GM23248 (cell line): ENCODE results near the gene RNF19B. TPM values are rescaled to one million over a fixed set of nuclear protein-coding genes. Genes with fewer than 3 reads are reported as not detected.
A peak's percentile ranks its signal among the peaks of the same experiment; 100 is the strongest.

Source experiments
- DNase-seq: peaks from one replicate; pipeline ENCODE4 v3.0.0-alpha.2; 2015
- H2AFZ ChIP-seq: fragments of 200-600 bp; sonication (generic); 2 replicates; pipeline ENCODE4 v1.6.1; 2016; ENCODE audit warnings: antibody characterized with exemption
- H3F3A ChIP-seq: fragments of 200-600 bp; sonication (generic); 2 replicates; pipeline ENCODE4 v1.6.1; 2016; ENCODE audit warnings: mild to moderate bottlenecking, antibody characterized with exemption, mixed run types; ENCODE audit not compliant: insufficient read depth
- H3K27ac ChIP-seq: fragments of 200-600 bp; sonication (generic); 2 replicates; pipeline ENCODE4 v1.5.1; 2016; ENCODE audit warnings: mild to moderate bottlenecking
- H3K27me3 ChIP-seq: fragments of 200-600 bp; sonication (generic); replicated peaks from 2 replicates; pipeline ENCODE4 v1.6.1; 2016; ENCODE audit warnings: mild to moderate bottlenecking; ENCODE audit not compliant: insufficient read depth
- H3K36me3 ChIP-seq: fragments of 200-600 bp; sonication (generic); 2 replicates; pipeline ENCODE4 v1.6.1; 2016; ENCODE audit warnings: low read depth, mild to moderate bottlenecking
- H3K4me1 ChIP-seq: fragments of 200-600 bp; sonication (generic); 2 replicates; pipeline ENCODE4 v1.6.1; 2016; ENCODE audit warnings: mild to moderate bottlenecking; ENCODE audit not compliant: insufficient read depth
- H3K4me2 ChIP-seq: fragments of 200-600 bp; sonication (generic); one replicate; pipeline ENCODE4 v1.6.1; 2016; ENCODE audit warnings: mild to moderate bottlenecking; ENCODE audit not compliant: unreplicated experiment
- H3K4me3 ChIP-seq: fragments of 200-600 bp; sonication (generic); 2 replicates; pipeline ENCODE4 v1.5.1; 2016; ENCODE audit warnings: mild to moderate bottlenecking
- H3K79me2 ChIP-seq: fragments of 200-600 bp; sonication (generic); 2 replicates; pipeline ENCODE4 v1.6.1; 2016; ENCODE audit warnings: mild to moderate bottlenecking; ENCODE audit not compliant: insufficient read depth
- H3K9ac ChIP-seq: fragments of 200-600 bp; sonication (generic); 2 replicates; pipeline ENCODE4 v1.6.1; 2016; ENCODE audit warnings: mild to moderate bottlenecking
- H3K9me2 ChIP-seq: fragments of 200-600 bp; sonication (generic); 2 replicates; pipeline ENCODE4 v1.6.1; 2016; ENCODE audit warnings: mixed run types, mild to moderate bottlenecking, moderate library complexity; ENCODE audit not compliant: insufficient read depth
- H3K9me3 ChIP-seq: fragments of 200-600 bp; sonication (generic); one replicate; pipeline ENCODE4 v1.6.1; 2017; ENCODE audit warnings: low read depth
- H4K20me1 ChIP-seq: fragments of 200-600 bp; sonication (generic); 2 replicates; pipeline ENCODE4 v1.6.0; 2016; ENCODE audit not compliant: insufficient read depth
- EZH2 ChIP-seq: fragments of 200-600 bp; sonication (generic); IDR thresholded peaks from 2 replicates; pipeline ENCODE4 v1.6.1; 2018; ENCODE audit warnings: antibody characterized with exemption, mild to moderate bottlenecking; ENCODE audit not compliant: insufficient read depth, poor library complexity, severe bottlenecking
- EZH2phosphoT487 ChIP-seq: fragments of 200-600 bp; sonication (generic); IDR thresholded peaks from 2 replicates; pipeline ENCODE4 v1.6.1; 2018; ENCODE audit warnings: antibody characterized with exemption, moderate library complexity, mild to moderate bottlenecking, low read depth; ENCODE audit not compliant: insufficient read depth
- WGBS, 2 experiments: methylation state at CpG; one replicate each; pipeline ENCODE4 v1.1.6; 2015 to 2017; ENCODE audit warnings: low lambda C conversion rate in 2 of 2, low coverage in 1 of 2; ENCODE audit errors: missing lambda C conversion rate in 2 of 2; 5-methylcytosine and 5-hydroxymethylcytosine counted together
- in situ Hi-C: fragments of 300-500 bp; cut with MboI; formaldehyde crosslinking; loops from 2 replicates; pipeline ENCODE4 v1.15.0; 2020
- polyA plus RNA-seq: library from polyadenylated mRNA; unstranded; fragments of >200 nt; fragmentation: Nextera tagmentation; extraction: Ambion mirVana; gene quantifications from 2 replicates; pipeline ENCODE4 v1.2.1, GENCODE V29; 2016
- total RNA-seq: library from RNA; depleted of rRNA; stranded (reverse); fragments of >200 nt; shearing (Covaris generic); gene quantifications from 2 replicates; pipeline ENCODE4 v1.2.3, GENCODE V29; 2014

RNF19B gene
- total and polyA plus RNA-seq, 2 experiments from 2014 or later: 1.5 to 11.1 TPM

DNA sequence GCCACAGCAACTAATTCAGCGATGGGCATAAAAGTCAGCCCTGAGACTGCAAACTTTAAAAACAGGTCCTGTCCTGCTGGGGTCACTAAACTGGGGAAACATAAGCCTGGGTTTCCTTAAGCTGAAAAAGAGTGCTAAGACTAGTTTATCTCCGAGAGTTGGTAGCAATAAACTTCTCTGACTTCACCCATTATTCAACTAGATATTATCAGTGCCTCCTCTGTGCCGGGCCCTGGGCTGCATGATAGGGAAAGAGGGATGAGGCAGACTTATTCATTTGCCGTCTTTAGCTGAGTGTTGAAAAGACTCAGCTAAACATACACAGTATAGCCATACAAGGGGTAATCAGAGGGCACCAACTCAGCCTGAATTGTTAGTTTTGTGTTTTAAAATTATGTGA lies 39.0 kb upstream of the RNF19B start:
- Histone ChIP-seq H3K79me2 (no peaks in the 10 kb centered on the region), H3K4me1 (peaks cover 26% of the 10 kb centered on the region), H3K9me3 (no peaks in the 10 kb centered on the region), H3K27me3 (no peaks in the 10 kb centered on the region), H4K20me1 (no peaks in the 10 kb centered on the region), H3K9me2 (no peaks in the 10 kb centered on the region), H3K27ac (no peak overlapping the region), H3K4me3 (no peak overlapping the region), H3K36me3 (no peaks in the 10 kb centered on the region; the same call in 1 of the 2 replicates), H2AFZ (no peak overlapping the region), H3K4me2 (no peak overlapping the region), H3K9ac (no peak overlapping the region), H3F3A (peaks cover 22% of the 10 kb centered on the region)
- WGBS, 2 experiments: 66 to 69% methylated on average over 4 of the region's 4 CpGs
- DNase-seq: no peak
- TF ChIP-seq EZH2 (no peak), EZH2phosphoT487 (no peak)
- in situ Hi-C loops: no loop called here

DNA sequence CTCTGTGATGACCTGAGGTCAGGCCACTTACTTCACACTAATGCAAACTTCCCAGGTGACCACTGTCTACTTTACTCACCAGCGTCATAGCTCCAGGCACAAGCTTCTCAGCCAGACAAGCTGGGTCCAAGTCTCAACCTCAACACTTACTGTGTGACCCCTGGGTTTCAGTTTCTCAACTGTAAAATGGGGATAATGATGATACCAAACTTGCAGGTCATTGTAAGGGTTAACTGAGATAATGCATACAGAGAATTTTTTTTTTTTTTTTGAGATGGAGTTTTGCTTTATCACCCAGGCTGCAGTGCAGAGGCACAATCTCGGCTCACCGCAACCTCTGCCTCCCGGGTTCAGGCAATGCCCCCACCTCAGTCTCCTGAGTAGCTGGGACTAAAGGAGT lies 37.4 kb upstream of the RNF19B start:
- Histone ChIP-seq H3K4me2 (no peak overlapping the region), H3K36me3 (no peaks in the 10 kb centered on the region), H4K20me1 (no peaks in the 10 kb centered on the region), H3K4me3 (no peak overlapping the region), H3K9me2 (no peaks in the 10 kb centered on the region), H3K4me1 (peaks cover 35% of the 10 kb centered on the region), H2AFZ (no peak overlapping the region), H3K79me2 (no peaks in the 10 kb centered on the region), H3K9ac (no peak overlapping the region), H3K27ac (no peak overlapping the region), H3K27me3 (no peaks in the 10 kb centered on the region), H3F3A (peaks cover 25% of the 10 kb centered on the region), H3K9me3 (no peaks in the 10 kb centered on the region)
- DNase-seq: no peak
- TF ChIP-seq EZH2 (no peak), EZH2phosphoT487 (no peak)
- in situ Hi-C loops: no loop called here
- 86 to 96% methylated on average over 4 of the region's 4 CpGs for WGBS, 2 experiments

DNA sequence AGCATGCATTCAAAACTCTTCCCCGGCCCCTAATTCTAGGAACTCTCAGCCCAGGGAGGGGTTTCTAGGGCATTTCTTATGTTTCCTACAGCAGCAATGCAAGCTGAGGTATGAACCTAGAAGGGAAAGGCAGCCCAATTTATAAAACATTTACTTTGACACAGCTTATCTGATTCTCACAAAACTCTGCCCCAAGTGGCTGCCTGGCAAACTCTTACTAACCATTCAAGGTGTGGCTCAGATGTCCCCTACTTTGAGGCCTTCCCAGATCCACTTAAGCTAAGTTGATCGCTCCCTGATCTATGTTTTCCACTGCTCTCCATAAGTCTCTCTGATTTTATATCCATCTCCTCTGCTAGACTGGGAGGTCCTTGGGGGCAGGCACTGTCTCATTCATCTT lies 36.7 kb upstream of the RNF19B start:
- H3K4me3 ChIP-seq: no peak overlapping the region
- H3K9me2 ChIP-seq: no peaks in the 10 kb centered on the region
- no peak overlapping the region for H3K9ac ChIP-seq
- H3K9me3 ChIP-seq: no peaks in the 10 kb centered on the region
- no peak overlapping the region for H3K27ac ChIP-seq
- H3K36me3 ChIP-seq: no peaks in the 10 kb centered on the region
- peaks cover 37% of the 10 kb centered on the region for H3K4me1 ChIP-seq
- no peaks in the 10 kb centered on the region for H3K27me3 ChIP-seq
- H3K4me2 ChIP-seq: no peak overlapping the region
- no peaks in the 10 kb centered on the region for H4K20me1 ChIP-seq
- H3K79me2 ChIP-seq: no peaks in the 10 kb centered on the region
- no peak for DNase-seq
- WGBS, 2 experiments: 97 to 98% methylated on average over 2 of the region's 2 CpGs
- TF ChIP-seq EZH2 (no peak), EZH2phosphoT487 (no peak)
- in situ Hi-C loops: no loop called here
- H3F3A ChIP-seq: peaks cover 30% of the 10 kb centered on the region
- H2AFZ ChIP-seq: no peak overlapping the region

DNA sequence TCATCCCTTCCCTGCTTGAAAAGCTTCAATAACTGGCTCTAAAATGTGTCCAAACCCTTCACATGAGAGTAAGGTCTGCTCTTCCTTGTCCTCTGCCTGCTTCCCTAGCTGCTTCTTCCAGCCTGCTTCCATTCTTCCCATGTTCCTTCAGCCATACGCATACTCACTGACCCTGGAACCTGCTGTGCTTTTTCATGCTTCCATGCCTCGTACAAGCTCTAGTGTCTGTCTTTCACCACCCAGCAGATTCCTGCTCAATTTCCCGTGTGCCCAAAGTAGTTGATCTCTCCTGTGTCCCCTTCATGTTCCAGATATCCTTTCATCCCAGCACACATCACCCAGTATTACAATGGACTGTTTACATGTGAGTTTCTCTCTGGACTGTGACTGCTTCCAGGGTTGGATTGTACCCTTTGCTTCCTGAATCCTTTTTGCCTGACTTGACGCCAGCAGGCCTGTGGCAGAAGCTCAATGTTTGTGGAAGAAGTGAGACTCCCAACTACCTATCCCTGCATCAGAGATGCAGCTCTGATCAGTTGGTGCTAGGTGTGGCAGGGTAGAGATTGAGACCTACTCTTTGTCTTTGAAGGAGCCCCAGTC lies 35.9 kb upstream of the RNF19B start:
- Histone ChIP-seq H4K20me1 (no peaks in the 10 kb centered on the region), H3K4me1 (peaks cover 37% of the 10 kb centered on the region), H3F3A (peaks cover 30% of the 10 kb centered on the region), H2AFZ (no peak overlapping the region), H3K9me2 (no peaks in the 10 kb centered on the region), H3K36me3 (no peaks in the 10 kb centered on the region), H3K27me3 (no peaks in the 10 kb centered on the region), H3K79me2 (no peaks in the 10 kb centered on the region), H3K4me3 (no peak overlapping the region), H3K27ac (no peak overlapping the region), H3K4me2 (no peak overlapping the region), H3K9ac (no peak overlapping the region), H3K9me3 (no peaks in the 10 kb centered on the region)
- WGBS, 2 experiments: 70 to 78% methylated on average over 4 of the region's 4 CpGs
- TF ChIP-seq EZH2 (no peak), EZH2phosphoT487 (no peak)
- DNase-seq: no peak
- in situ Hi-C loops: no loop called here

DNA sequence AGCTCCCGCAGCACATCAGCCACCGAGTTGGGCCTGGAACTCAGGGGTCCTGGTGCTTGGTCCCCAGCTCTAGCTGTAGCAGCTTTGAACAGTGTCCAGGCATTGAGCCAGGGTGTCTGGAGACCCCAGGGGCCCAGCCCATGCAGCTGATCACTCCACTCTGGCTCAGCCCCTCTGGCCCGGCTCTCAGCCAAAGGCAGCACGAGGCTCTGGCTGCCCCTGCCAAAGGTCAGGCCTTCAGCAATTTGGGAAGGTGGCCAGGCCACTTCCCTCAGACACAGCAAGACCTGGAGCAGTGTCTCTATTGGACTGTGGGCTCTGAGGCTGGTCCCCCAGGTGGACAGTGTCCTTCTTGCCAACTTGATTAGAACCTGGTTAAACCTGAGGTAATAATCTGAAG lies 34.4 kb upstream of the RNF19B start:
- WGBS, 2 experiments: 63 to 72% methylated on average over 4 of the region's 4 CpGs
- H3K4me3 ChIP-seq: no peak overlapping the region
- no peaks in the 10 kb centered on the region for H3K9me2 ChIP-seq
- H3K9ac ChIP-seq: no peak overlapping the region
- no peak overlapping the region for H3K4me2 ChIP-seq
- H3K36me3 ChIP-seq: no peaks in the 10 kb centered on the region
- H3K27ac ChIP-seq: peak overlapping the region; percentile 97; the same call in 1 of the 2 replicates
- H3K27me3 ChIP-seq: no peaks in the 10 kb centered on the region
- no peaks in the 10 kb centered on the region for H3K79me2 ChIP-seq
- H3F3A ChIP-seq: peaks cover 30% of the 10 kb centered on the region
- DNase-seq: no peak
- TF ChIP-seq EZH2 (no peak), EZH2phosphoT487 (no peak)
- no peak overlapping the region for H2AFZ ChIP-seq
- H3K4me1 ChIP-seq: peaks cover 26% of the 10 kb centered on the region
- no peaks in the 10 kb centered on the region for H4K20me1 ChIP-seq
- no peaks in the 10 kb centered on the region for H3K9me3 ChIP-seq
- in situ Hi-C loops: no loop called here
